K562 (cell line): ENCODE results near the gene COQ10B. TPM values are rescaled to one million over a fixed set of nuclear protein-coding genes. Genes with fewer than 3 reads are reported as not detected.

ENCODE experiments used
- BRF2 ChIP-seq: IDR thresholded peaks from 3 replicates; pipeline ENCODE4 v1.6.1; 2011; ENCODE audit warnings: borderline replicate concordance, mild to moderate bottlenecking; ENCODE audit not compliant: insufficient read length, insufficient read depth
- E2F8 ChIP-seq: fragments of 450-650 bp; IDR thresholded peaks from 2 replicates; pipeline ENCODE4 v1.7.1; 2018; ENCODE audit warnings: mild to moderate bottlenecking, low read depth; ENCODE audit not compliant: partially characterized antibody
- EP300 ChIP-seq: IDR thresholded peaks from 2 replicates; pipeline ENCODE4 v1.6.1; 2012; ENCODE audit warnings: low read length, improper control_type of control experiment
- LCOR ChIP-seq: sonication (generic); formaldehyde crosslinking; IDR thresholded peaks from 2 replicates; pipeline ENCODE4 v1.8.0; 2022; ENCODE audit warnings: mild to moderate bottlenecking, missing genetic modification reagents
- MEF2D ChIP-seq: conservative IDR thresholded peaks from 2 replicates; pipeline ENCODE4 v1.6.1; 2016; ENCODE audit warnings: low read depth, missing genetic modification characterization, missing compliant biosample characterization
- NCOA1 ChIP-seq: fragments of 450-650 bp; IDR thresholded peaks from 2 replicates; pipeline ENCODE4 v1.6.1; 2016; ENCODE audit warnings: low read depth
- NCOA2 ChIP-seq, 2 experiments: fragments of 450-650 bp; IDR thresholded peaks; 2 replicates each; pipeline ENCODE4 v1.6.1; 2018; ENCODE audit warnings: mild to moderate bottlenecking in 2 of 2, moderate library complexity in 1 of 2; ENCODE audit not compliant: partially characterized antibody in 2 of 2
- NONO ChIP-seq, 2 experiments: fragments of 200-400 bp in 1 of 2; fragments of 450-650 bp in 1 of 2; formaldehyde crosslinking in 1 of 2; IDR thresholded peaks; 2 replicates each; pipeline ENCODE4 v1.6.1; 2017; ENCODE audit warnings: low read depth in 2 of 2, mild to moderate bottlenecking in 2 of 2, moderate library complexity in 2 of 2, low read length in 1 of 2
- PML ChIP-seq: IDR thresholded peaks from 2 replicates; pipeline ENCODE4 v1.6.1; 2012; ENCODE audit warnings: low read length, inconsistent platforms
- SAP30 ChIP-seq: fragments of 200-600 bp; sonication (generic); IDR thresholded peaks from 2 replicates; pipeline ENCODE4 v1.6.1; 2012; ENCODE audit warnings: borderline replicate concordance, low read depth, mild to moderate bottlenecking, moderate library complexity, low read length, control low read depth, inconsistent platforms; ENCODE audit not compliant: insufficient read depth, poor library complexity, severe bottlenecking
- SMARCA4 ChIP-seq: fragments of 450-650 bp; IDR thresholded peaks from 2 replicates; pipeline ENCODE4 v1.6.1; 2016
- SNAPC5 ChIP-seq: fragments of 250-450 bp; sonication (Bioruptor Pico); IDR thresholded peaks from 2 replicates; pipeline ENCODE4 v1.8.0; 2021; ENCODE audit warnings: moderate library complexity, mild to moderate bottlenecking, inconsistent platforms
- SRSF1 ChIP-seq: fragments of 200-400 bp; formaldehyde crosslinking; IDR thresholded peaks from 2 replicates; pipeline ENCODE4 v1.6.1; 2017; ENCODE audit warnings: mild to moderate bottlenecking, low read depth, low read length, moderate library complexity
- XRCC5 ChIP-seq: fragments of 200-400 bp; formaldehyde crosslinking; IDR thresholded peaks from 2 replicates; pipeline ENCODE4 v1.6.1; 2017; ENCODE audit warnings: low read depth, mild to moderate bottlenecking, low read length
- ZBTB33 ChIP-seq: sonication (generic); formaldehyde crosslinking; IDR thresholded peaks from 2 replicates; pipeline ENCODE4 v1.8.1; 2023; ENCODE audit warnings: mild to moderate bottlenecking, missing genetic modification reagents
- ZBTB34 ChIP-seq: fragments of 250-450 bp; sonication (Bioruptor Pico); IDR thresholded peaks from 2 replicates; pipeline ENCODE4 v1.8.0; 2021; ENCODE audit warnings: mild to moderate bottlenecking, moderate library complexity
- ZNF586 ChIP-seq: fragments of 450-650 bp; formaldehyde crosslinking; conservative IDR thresholded peaks from 2 replicates; pipeline ENCODE4 v1.4.0; 2020; ENCODE audit warnings: mild to moderate bottlenecking, moderate library complexity
- ZNF589 ChIP-seq: fragments of 200-800 bp; sonication (Bioruptor generic); IDR thresholded peaks from 2 replicates; pipeline ENCODE4 v1.6.1; 2016; ENCODE audit warnings: low read depth, missing genetic modification characterization, missing compliant biosample characterization
- ZNF766 ChIP-seq: fragments of 200-800 bp; sonication (Bioruptor generic); conservative IDR thresholded peaks from 2 replicates; pipeline ENCODE4 v1.6.1; 2016; ENCODE audit warnings: missing genetic modification characterization, missing compliant biosample characterization
- ZNF778 ChIP-seq: fragments of 450-650 bp; formaldehyde crosslinking; IDR thresholded peaks from 2 replicates; pipeline ENCODE4 v1.4.0; 2020; ENCODE audit warnings: mild to moderate bottlenecking, moderate library complexity
- polyA plus RNA-seq, 8 experiments: library from polyadenylated mRNA; depleted of rRNA in 4 of 8; stranded (reverse) in 5 of 8; unstranded in 3 of 8; fragments of >200 nt; fragmentation: Nextera tagmentation in 2 of 8; fragmentation: Illumina TruSeq in 1 of 8; extraction: Ambion mirVana in 2 of 8; extraction: Trizol in 1 of 8; gene quantifications; 2 replicates each; pipeline versions ENCODE4 v1.2.1 to v1.2.3, GENCODE V29; 2011 to 2014; ENCODE audit warnings: inconsistent platforms in 1 of 8, missing spikeins in 1 of 8
- total RNA-seq, 7 experiments: library from RNA; depleted of rRNA in 6 of 7; stranded (reverse); fragments of >200 nt in 6 of 7; fragmentation: Illumina TruSeq in 2 of 7; extraction: Trizol in 2 of 7; gene quantifications; 2 replicates each; pipeline versions ENCODE4 v1.2.1 to v1.2.3, GENCODE V29; 2011 to 2021; ENCODE audit warnings: low replicate concordance in 1 of 7

COQ10B gene
- total and polyA plus RNA-seq, 9 of the 15 experiments (the other 6 are each of a cell fraction or from before 2014, with no cell fraction given), result 3.1 to 13.1 (median 7.7) TPM

- TF ChIP-seq SAP30, result no peak
- TF ChIP-seq ZNF586 (CRISPR knock-in tag), result no peak
- no peak for TF ChIP-seq ZBTB34 (CRISPR knock-in tag)
- no peak for TF ChIP-seq BRF2
- TF ChIP-seq ZBTB33 (CRISPR knock-in tag), result 0 out of 2 replicates have a peak, but pooled peaks have one; percentile 8
- TF ChIP-seq PML, result peak; percentile 67
- peak; percentile 30; the same call in 1 of the 2 replicates for TF ChIP-seq EP300
- TF ChIP-seq SNAPC5 (CRISPR knock-in tag), result no peak
- TF ChIP-seq MEF2D, result no peak
- no peak for TF ChIP-seq SRSF1
- TF ChIP-seq NONO (IDR thresholded peaks at IDR 0.05; ENCODE audit: low read depth in 2 of 2, low read length in 1 of 2), result no peak
- TF ChIP-seq XRCC5, result no peak
- no peak for TF ChIP-seq NCOA2 (IDR thresholded peaks at IDR 0.05; ENCODE audit: partially characterized antibody in 2 of 2)
- peak; percentile 58; the same call in 1 of the 2 replicates for TF ChIP-seq LCOR (CRISPR knock-in tag)
- TF ChIP-seq SMARCA4, result peak; percentile 50; the same call in 1 of the 2 replicates
- no peak for TF ChIP-seq ZNF766
- no peak for TF ChIP-seq ZNF778
- TF ChIP-seq ZNF589 (CRISPR knock-in tag), result 0 out of 2 replicates have a peak, but pooled peaks have one; percentile 61
- peak; percentile 57 for TF ChIP-seq E2F8
- peak; percentile 72 for TF ChIP-seq NCOA1
These were observed at the start of gene COQ10B (continued) for GRCh38 chr2:197453123-197453913.
